Medulla oblongata (tissue), 1 donor: ENCODE data around the gene SECTM1.
A peak's percentile ranks its signal among the peaks of the same experiment; 100 is the strongest.
"Not testable (repeated sequence)": the region's sequence is repeated elsewhere in the genome, so short reads cannot be mapped to it uniquely, and the experiment has no call there.

Experiments
- DNase-seq: peaks from one replicate; pipeline ENCODE4 v3.0.0-alpha.2; 2015; ENCODE audit errors: extremely low spot score

SECTM1 gene

DNA sequence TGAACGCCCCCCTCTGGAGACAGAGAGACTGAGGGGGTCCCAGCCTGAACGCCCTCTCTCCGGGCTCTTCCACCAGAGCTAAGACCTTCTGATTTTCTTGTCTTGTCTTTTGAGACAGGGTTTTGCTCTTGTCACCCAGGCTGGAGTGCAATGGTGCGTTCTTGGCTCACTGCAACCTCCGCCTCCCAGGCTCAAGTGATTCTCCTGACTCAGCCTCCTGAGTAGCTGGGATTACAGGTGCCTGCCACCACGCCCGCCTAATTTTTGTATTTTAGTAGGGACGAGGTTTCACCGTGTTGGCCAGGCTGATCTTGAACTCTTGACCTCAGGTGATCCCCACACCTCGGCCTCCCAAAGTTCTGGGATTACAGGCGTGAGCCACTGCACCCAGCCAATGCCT is 14.4 kb upstream of the SECTM1 start:
- not testable (repeated sequence) for DNase-seq

DNA sequence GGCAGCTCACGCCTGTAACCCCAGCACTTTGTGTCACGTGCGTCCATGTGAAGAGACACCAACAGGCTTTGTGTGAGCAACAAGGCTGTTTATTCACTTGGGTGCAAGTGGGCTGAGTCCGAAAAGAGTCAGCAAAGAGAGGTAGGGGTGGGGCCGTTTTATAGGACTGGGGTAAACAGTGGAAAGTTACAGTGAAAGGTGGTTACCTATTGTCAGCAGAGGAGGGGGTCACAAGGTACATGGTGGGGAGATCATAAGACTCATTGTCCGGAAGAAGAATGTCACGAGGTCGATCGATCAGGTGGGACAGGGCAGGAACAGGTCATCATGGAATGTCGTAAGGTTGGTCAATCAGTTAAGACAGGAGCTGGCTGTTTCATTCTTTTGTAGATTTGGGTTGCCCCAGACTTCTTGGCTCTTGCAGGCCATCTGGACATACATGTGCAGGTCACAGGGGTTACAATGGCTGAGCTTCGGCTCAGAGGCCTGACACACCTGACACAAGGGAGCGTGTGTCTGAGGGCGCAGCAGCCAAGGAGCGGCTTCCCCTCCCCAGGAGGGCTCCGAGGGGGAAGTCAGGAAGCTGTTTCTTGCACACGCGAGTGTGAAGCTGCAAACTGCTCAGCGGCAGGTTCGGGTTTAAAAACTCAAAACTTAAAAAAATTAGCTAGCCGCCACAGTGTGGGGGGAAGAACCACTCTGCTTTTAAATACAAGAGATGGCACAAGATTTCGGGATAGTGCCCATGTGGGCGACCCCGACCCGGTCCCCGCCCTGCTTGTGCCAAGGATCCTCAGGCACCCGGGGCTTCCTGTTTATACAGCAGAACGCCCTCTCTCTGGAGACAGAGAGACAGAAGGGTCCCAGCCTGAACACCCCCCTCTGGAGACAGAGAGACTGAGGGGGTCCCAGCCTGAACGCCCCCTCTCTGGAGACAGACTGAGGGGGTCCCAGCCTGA is 13.1 kb upstream of the SECTM1 start:
- no peak for DNase-seq

DNA sequence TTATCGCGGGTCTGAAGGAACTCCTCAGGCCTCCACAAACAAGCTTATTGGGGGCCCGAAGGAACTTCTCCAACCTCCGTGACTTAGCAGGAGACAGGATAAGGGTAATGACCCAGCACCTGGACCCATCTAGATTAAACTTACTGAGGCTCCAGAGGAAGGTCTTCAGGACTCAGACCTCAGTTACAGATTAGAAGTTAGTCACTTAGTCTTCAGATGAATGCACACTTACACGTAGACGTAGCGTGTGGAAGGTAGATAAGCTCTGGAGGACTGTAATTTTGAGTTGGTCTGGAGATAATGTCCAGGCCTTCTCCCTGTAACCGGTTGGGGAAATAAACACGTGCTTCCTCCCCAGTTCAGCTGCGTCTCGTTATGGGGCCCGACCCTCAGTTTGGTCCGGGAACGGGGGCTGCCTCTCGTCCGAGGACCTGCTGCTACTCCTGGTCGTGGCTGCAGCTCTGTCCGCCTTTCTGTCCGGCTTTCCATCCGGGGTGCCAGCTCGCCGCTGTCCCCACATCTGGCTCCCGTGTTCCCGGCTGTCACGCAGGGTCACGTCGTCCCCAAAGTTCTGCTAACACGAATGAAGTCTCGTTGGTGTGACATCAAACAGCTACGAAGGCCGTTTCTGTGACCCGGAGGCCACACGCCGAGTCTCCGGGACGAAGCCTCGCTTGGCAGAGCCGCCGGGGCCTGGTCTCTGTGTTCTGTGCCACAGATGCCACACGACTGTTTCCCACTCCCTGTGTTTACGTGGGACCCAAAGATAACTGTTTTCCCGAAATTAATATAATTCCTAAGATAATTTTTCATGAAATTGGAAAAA is 11.8 kb upstream of the SECTM1 start:
- DNase-seq: no peak

DNA sequence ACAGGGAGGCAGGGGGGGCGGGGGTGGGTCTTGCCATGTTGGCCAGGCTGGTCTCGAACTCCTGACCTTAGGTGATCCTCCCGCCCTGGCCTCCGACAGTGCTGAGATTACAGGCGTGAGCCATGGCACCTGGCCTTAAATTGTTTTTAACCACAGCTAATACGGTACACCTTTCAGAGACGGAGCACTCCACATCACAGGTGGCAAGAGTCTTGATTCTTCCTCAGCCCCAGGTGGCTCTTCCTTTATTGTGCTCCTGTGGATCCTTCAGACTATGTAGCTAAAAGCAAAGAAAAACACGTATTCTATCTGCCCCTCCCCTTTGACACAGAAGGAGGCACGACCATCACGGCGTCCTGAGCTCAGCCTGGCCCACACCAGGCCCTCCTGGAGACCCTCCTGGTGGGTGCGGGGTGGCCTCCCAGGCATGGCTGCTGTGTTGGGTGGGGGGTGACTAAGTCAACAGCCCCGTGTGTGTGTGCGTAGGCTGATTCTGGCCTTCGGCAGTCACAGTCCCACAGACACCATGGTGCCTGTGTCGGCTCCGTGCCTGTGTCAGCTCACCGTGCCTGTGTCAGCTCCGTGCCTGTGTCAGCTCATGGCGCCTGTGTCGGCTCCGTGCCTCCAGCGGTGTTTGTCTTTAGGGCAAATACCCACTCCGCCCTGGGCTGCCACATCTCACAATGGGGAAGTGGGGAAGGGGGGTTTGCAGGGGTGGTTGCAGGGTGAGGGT is 10.8 kb upstream of the SECTM1 start:
- no peak for DNase-seq

DNA sequence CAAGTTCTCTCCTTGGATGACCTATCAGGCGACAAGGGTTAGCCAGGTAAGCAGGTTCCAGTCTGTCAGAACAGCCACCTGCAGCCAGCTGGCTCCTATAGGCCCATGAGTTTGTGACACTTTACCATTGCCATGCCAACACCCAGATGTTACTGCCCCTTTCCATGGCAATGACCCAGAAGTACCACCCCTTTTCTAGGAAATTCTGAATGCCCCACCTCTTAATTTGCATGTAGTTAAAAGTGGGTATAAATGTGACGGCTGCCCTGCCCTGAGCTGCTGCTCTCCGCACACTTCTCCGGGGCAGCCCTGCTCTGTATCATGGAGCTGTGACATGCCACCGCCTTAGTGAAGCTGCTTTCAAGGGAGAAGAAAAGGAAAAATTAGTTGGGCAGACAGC is 10.0 kb upstream of the SECTM1 start:
- no peak for DNase-seq

DNA sequence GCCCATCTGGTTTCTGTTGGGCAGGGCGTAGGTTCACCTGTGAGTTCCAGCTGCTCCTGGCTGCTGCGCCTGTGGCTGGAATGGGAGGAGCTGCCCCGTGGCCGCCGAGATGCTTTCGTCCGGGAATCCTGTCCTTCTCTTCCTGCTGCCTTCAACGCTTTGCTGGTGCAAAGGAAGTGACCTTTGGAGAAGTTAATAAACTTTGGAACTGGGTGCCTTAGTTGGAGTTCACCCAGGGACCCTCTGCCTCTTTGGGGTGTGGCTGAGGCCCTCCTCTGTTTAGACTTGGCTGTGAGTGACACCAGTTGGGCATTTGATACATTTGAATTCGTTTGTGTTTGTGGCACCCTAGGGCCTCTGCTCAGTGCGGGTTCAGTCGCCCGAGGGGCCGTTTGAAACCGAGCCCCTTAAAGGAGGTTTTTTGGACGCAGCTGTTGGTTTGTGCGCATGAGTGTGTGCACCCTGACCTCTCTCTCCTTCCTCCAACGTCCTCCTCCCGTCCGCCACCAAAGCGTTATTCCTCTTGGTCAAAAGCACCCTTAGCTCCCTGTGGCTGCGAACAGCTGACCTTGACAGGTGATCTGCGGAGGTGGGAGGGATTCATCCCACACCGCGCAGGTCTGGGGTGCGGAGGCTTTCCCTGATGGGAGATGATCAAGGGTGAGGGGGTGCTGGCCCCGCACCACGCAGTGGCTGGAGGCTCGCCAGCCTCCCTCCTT is 9.0 kb upstream of the SECTM1 start:
- no peak for DNase-seq

DNA sequence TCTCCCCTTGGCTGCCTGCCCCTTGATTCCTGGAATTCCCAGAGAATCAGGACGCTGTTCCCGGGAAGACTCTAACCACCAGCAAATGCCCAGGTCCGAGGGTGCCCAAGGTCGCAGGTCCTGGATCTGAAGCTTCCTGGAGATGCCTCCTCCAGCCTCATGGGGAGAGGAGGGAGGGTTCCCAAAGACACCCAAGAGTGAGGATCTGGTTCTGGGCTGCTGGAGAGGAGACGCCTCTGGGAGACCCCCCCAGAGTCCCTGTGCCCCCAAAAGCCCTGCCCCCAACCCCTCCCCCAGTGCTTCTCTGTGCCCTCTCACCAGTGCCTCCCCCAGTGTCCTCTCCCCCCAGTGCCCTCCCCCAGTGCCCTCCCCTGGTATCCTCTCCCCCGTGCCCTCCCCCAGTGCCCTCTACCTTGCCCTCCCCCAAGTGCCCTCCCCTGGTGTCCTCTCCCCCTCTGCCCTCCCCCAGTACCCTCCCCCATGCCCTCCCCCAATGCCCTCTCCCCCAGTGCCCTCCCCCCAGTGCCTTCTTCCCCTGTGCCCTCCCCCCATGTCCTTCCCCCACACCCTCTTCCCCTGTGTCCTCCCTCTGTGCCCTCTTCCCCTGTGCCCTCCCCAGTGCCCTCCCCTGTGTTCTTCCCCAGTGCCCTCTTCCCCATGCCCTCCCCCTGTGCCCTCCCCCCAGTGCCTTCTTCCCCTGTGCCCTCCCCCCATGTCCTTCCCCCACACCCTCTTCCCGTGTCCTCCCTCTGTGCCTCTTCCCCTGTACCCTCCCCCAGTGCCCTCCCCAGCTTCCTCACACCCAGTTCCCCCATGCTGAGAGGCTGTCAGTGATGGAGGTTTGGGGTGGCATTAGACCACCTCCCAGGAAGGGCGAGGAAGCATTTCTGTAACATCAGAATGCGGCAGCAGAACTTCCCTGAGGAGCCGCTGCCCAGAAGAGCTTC is 6.3 kb upstream of the SECTM1 start:
- no peak for DNase-seq

DNA sequence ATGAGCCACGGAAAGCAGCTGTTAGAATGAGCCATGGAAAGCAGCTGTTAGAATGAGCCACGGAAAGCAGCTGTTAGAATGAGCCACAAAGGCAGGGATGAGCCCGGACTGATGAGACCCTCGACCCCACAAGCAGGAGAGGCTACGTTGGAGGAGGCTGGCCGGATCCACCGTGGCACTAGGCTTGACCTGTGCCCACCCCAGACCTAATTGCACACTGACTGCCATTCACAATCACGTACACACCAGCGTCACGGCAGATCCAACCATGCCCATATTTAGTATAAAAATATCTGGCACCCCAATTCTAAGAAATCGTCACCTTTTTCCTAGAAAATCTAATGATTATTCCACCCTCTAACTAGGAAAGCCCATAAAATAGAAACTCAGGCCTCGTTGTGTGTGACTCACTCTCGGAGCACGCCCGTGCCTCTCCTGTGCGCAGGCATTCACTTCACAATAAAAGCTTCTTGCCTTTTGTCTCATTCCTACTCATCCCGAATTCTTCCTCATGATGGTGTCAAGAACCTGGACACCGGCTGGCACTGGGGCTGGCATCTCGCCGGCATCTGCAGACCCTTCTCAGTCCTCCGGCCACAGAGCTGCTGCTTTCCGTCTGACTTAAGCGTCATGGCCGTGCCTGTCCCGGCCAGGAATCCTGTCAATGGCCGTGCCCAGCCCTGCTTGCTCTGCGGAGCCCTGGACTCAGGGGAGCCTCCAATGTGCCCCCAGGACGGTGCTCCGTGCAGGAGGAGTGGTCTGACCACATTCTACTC is 5.5 kb upstream of the SECTM1 start:
- DNase-seq: no peak

DNA sequence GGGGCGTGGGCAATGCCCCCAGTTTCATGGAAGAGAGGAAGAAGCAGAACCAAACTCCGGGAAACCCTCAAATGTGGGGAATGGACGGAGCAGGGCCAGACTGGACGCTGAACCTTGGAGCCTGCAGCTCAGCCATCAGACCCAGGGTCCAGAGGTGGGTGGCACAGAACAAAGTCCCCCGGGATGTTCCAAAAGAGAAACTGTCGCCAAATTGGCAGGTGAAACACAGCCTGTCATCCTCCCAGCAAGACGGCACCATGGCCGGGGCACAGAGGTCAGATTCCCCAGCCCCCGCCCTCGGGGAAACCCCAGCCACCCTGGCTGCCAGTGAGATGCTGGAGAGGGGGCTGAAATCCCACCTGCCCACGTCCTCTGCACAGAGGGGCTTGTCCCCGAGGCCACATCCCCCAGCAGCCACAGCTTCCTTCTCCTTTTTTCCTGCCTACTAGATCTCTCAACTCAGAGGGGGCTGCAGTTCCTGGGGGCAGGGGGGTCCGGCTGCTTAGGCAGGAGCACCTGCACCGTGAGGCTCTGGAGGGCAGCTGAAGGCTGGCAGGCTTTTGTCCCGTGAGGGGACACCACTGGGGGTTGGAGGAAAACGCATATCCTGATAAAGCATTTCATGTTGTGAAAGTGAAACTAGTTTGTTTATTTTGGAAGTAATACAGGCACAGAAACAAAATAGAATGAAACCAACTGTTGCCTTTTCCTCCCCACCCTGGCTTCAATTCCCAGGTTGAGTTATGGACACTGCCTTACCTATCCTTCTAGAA is 1.2 kb upstream of the SECTM1 start:
- peak; percentile 3 for DNase-seq

DNA sequence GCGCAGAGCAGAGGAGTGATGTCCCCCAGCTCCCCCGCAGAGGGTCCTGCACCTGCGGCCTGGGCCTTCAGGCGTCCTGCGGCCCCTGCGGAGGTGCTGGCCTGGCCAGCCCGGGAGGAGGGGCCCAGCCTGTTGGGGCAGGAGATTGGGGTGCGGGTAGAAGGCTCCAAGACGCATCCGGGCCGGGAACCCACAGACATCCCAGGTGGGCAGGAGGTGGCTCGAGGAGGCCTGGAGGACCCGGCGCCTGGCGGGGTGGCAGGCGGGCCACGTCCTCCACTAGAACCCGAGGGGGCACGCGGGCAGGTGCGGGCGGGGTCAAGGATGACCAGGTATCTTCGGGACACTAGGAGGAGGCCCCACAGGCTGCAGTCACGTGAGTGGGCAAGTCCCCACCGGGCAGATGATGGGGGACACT is 647 bp upstream of the SECTM1 start:
- no peak for DNase-seq

DNA sequence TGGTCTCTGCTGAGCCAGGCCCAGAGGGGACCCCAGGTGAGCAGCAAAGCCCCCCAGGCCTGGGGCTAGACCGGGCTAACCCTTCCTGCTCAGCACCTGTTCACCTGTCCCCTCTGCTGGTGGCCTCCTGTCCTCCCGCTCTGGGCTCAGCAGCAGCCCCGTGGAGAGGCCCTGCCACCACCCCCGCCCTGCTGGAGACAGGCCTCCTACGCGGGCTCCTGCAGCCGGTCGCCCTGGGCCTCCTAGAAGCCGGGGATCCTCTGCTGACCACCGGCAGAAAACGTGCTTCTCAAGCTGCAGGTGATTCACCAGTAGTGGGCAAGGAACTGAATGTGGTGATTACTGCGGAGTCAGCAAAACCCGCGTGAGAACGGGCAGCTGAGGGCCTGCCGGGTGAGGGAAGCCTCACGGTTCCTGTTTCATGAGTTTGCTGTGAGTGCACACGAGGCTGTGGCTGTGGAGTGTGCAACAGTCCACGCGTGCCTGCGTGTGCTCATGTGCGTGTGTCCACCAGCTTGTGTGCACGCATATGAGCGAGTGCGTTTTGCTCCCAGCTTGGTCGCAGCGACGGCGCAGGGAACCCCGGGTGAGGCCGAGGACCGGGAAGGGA is 792 bp downstream of the SECTM1 start:
- peak; percentile 66 for DNase-seq

DNA sequence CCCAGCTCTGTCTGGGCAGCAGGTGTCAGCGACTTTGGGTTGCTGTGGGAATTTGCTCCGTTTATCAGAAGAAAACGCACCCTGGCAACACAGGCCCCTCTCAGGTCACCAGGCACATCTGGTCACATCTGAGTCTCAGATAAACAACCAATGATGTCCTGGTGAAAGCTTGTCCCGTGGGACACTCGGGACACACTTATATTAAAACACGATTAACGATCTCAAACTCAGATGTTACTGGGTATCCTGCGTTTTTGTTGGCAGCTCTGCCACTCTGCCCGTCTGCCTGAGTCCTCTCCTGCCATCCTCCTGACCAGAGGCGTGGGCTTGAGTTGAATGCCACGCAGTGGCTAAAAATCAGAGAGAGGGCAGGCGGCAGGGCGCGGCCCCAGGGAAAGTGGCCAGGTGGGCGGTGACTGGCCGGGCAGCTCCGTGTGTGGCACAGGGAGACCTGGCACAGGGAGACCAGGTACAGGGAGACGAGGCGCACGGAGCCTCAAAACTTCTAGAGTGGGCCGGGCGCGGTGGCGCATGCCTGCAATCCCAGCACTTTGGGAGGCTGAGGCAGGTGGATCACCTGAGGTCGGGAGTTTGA is 2.1 kb downstream of the SECTM1 start:
- no peak for DNase-seq

DNA sequence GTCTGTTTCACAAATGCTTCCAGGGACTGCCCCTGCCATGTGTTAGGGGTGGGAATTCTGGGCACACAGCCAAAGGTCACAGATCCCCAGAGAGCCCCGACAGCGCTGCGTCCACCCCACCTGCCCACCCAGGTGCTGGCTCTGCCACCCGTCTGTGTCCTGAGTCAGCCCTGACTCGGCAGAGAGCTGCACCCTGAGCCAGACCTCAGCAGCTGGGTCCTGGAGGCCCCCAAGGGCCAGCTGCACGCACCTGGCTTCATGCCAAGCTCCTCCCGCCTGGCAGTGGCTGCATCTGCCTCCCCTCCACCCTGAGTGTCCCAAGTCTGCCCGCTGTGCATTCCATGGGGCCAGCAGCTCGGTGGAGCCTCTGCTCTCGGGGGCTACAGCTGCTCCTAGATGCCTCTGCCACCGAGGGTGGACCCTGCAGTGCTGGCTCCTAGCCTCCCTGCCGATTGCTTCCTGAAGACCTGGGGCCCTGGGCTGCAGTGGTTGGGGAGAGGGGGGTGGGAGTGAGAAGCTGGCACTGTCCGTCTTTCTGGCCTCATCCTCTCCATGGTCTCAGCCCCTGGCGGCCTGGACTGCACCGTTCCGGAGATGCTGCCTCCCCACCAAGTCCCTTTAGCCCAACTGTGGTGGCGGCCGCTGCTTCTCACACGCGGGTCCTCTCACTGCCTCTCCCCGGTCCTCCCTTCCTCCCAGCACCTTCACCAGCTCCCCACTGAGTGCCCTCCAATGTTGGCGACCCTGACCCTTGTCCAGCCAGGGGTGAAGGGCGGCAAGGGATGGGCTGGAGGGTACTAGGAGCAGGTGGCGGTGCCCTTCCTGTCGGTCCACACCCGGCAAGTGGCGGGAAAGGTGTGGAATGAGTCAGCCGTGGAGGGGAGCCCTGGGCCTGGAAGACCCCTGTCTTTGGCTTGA is 3.0 kb downstream of the SECTM1 start:
- DNase-seq: no peak

DNA sequence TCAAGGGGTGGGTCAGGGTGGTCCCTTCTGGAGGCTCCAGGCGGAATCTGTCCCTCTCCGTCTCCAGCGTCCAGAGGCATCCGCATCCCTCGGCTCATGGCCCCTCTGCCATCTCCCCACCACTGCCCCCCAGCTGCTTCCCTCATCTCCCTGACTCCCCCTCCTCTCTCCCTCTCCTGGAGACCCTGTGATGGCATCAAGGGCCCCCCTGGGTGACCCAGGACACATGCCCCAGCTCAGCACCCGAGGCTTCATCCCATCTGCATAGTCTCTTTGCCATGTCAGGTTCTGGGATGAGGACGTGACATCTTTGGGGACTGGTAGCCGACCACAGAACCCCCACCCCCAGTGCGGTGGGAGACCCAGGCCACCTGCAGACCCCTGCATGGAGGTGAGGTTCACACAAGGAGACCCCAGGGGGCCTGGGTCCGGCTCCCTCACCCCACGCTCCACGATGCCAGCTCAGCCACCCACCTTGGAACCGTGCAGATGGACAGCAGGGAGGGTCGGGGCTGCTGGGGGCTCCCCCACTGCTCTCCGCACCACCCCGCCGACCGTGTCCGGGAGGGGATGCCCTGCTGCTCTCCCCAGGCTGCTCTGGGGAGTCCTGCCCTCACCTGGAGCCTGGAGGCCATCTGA is 3.8 kb downstream of the SECTM1 start:
- DNase-seq: no peak

DNA sequence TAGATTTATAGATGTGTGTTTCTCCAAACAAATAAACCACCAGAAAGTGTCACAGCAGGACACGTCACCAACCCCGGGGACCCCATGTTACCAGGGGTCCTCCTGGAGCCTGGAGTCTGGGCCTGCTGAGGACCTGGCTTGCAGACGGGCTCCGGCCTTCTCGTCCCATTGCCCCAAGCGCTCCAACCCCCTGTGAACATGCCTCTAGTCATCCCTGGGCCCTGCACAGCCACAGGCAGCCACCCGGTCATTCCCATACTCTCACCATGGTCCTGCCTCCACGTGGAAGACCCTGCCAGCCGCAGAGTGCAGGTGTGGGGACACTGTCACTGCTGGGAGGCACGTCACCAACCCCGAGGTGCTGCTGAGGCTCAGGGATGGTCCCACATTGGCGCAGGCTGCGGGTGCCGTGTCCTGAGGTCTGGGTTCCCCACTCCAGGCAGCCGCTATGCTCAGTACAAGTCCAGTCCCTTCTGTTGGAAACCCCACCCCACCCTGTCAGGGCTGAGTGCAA is 4.5 kb downstream of the SECTM1 start:
- no peak for DNase-seq
